ENCODE measurements around the gene ETNK2. TPM values are rescaled to one million over a fixed set of nuclear protein-coding genes. Genes with fewer than 3 reads are reported as not detected.

Gene ETNK2, protein sequence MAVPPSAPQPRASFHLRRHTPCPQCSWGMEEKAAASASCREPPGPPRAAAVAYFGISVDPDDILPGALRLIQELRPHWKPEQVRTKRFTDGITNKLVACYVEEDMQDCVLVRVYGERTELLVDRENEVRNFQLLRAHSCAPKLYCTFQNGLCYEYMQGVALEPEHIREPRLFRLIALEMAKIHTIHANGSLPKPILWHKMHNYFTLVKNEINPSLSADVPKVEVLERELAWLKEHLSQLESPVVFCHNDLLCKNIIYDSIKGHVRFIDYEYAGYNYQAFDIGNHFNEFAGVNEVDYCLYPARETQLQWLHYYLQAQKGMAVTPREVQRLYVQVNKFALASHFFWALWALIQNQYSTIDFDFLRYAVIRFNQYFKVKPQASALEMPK
- total RNA-seq = not detected

DNA sequence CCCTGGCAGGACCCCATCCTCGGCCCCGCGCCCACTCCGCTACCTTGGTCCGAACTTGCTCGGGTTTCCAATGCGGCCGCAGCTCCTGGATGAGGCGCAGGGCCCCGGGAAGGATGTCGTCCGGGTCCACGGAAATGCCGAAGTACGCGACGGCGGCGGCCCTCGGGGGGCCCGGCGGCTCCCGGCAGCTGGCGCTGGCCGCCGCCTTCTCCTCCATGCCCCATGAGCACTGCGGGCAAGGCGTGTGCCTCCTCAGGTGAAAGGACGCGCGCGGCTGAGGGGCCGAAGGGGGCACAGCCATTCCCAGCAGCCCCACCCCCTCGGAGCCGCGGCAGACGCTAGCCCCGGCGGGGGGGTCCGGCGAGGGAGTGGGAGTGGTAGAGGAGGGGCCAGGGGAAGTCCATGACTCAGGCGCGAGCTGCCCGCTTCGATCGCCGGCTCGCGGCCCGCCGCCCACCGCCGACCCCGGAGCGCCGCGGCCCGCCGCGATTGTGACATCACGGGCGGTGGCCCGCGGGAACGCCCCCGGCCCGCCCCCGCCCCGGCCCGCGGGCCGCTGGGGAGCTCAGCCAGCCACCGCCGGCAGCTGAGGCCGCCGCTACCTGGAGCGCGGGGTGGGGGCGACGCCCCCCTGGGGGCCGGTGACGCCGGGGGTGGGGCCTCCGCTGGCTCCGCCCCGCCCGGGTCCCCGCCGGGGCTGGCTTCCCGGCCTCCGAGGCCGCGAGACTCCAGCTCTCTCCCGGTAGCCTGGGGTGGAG lies at the start of gene ETNK2:
ETNK2 (minus strand) TSS at position 493 of the 758 bp plus-strand sequence; CDS start at position 301, 192 bp downstream.
- peaks cover 20% of the 10 kb centered on the region for H3K27me3 Mint-ChIP-seq
- H3K4me3 Mint-ChIP-seq = peak within 1 kb of the TSS; percentile 31
- no peaks in the 10 kb centered on the region for H3K9me3 Mint-ChIP-seq (ENCODE audit: low read depth)
- H3K4me1 Mint-ChIP-seq = no peaks in the 10 kb centered on the region
- no peaks in the 10 kb centered on the region for H3K36me3 Mint-ChIP-seq
- DNase-seq (no peak), ATAC-seq (peak; percentile 67)
- CTCF ChIA-PET = interaction anchor here (0.7 to 2.6 kb wide), 5 partner anchors 8 to 291 kb away, joined by 3 to 8 read pairs (median 3); no protein-coding TSS in a partner anchor
- no peak within 1 kb of the TSS for H3K27ac Mint-ChIP-seq

DNA sequence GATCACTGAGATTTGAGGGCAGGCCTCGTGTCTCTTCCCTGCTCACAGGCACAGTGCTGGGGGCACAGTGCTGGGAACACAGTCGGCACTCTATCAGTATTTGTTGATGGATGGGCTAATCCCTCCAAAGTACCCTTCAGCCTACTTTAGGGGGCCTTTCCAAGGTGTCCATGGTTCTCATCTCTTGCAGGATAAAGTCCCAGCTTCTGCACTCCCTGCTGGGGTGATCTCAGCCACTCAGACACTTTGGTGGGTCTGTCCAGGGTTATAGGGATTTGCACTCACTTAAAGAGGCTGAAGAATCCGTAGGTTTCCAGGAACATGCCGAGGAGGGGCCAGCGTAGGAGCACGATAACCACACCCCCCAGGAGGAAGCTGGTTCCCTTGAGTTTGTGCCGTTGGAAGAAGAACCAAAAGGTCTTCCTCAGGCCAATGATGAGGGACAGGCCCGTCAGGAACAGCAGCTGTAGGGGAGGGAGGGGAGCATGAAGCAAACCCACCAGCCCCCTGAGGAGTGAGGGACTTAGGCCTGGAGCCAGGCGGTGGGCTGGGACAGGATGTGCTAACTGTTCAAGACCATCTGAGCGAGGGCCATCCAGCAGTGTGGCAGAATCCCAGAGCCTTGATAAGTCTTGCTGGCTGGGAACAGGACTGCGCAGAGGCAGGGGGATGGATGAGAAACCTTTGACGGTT lies 49.6 kb upstream of the ETNK2 start:
- no peak for DNase-seq
- Mint-ChIP-seq H3K4me3 (no peak overlapping the region), H3K27ac (no peak overlapping the region), H3K27me3 (peaks cover 36% of the 10 kb centered on the region), H3K36me3 (no peaks in the 10 kb centered on the region), H3K9me3 (ENCODE audit: low read depth) (no peaks in the 10 kb centered on the region), H3K4me1 (no peaks in the 10 kb centered on the region)
- CTCF ChIA-PET = no interaction called here
- ATAC-seq = no peak

DNA sequence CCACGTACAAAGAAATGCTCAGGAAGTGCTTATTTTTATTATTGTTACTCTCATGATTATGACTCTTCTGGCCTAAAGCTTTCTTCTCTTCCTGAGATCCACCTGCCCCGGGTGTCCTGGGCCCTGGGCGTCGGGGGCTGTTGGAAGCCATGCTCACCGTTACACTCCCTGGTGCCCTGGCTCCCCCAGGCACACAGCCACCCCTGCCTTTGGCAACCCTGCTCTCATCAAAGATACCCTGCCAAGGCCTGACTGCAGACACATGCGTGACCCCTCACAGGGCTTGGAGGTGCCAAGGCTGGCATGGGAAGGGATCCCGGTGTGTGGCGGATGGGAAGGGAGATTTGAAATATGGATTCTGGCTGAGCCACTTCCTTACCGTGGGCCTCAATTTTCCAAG lies 47.7 kb upstream of the ETNK2 start:
- Mint-ChIP-seq H3K9me3 (ENCODE audit: low read depth) (peaks cover 6% of the 10 kb centered on the region), H3K27ac (no peak overlapping the region), H3K27me3 (peaks cover 17% of the 10 kb centered on the region), H3K36me3 (no peaks in the 10 kb centered on the region), H3K4me1 (peaks cover 3% of the 10 kb centered on the region), H3K4me3 (no peak overlapping the region)
- DNase-seq (no peak), ATAC-seq (no peak)
- CTCF ChIA-PET = no interaction called here

DNA sequence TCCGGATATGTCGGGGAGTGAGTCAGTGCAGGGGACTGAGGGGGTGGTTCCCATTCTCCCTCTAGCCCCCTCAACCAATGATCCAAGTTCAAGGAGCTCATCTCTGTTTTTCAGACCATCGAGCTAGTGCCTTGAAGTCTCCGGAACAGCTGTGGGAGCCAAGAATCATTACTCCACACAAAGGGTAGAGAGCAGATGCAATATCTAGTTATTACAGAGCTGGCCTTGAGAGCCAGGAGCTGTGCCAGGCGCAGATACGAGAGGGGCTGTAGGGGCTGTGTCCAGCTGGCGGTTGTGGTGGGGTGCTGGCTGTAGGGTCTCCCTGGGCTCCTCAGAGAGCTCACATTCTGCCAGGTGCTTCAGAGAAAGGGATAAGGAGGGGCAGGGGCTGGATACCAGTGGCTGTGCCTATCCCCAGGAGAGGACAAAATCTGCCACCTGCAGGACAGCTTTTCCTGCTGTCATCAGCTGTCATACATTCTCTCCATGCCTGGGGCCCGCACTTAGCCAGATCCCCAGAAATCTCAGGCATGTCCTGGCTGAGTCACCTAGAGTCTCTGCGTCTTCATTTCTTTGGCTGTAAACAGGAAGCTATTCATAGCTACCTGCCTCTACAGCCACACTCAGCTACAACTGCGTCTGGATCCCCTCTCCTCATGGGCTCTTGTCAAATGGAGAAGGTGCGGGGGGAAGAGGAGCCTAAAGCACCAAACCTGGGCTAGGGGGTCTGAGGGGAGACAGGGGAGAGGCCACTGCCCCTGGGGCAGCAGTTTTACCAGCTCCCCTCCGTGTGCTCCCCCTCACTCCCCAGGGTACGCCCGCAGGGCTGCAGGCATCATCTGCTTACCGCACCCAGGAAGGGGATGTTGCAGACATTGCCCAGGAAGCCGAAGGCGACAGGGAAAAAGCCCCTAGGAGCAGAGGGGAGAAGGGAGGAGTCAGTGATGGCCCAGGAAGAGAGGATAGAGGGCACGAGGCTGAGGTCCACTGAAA lies 46.8 kb upstream of the ETNK2 start:
- Mint-ChIP-seq H3K36me3 (no peaks in the 10 kb centered on the region), H3K4me3 (no peak overlapping the region), H3K27me3 (peaks cover 9% of the 10 kb centered on the region), H3K4me1 (peaks cover 3% of the 10 kb centered on the region), H3K9me3 (ENCODE audit: low read depth) (peaks cover 6% of the 10 kb centered on the region), H3K27ac (no peak overlapping the region)
- CTCF ChIA-PET = interaction anchor here (1.6 kb wide), 1 partner anchor 8 kb away, joined by 7 read pairs; no protein-coding TSS in a partner anchor
- ATAC-seq = no peak
- no peak for DNase-seq

- DNase-seq (no peak), ATAC-seq (no peak)
- Mint-ChIP-seq H3K36me3 (no peaks in the 10 kb centered on the region), H3K27ac (no peak overlapping the region), H3K4me3 (no peak overlapping the region), H3K9me3 (ENCODE audit: low read depth) (peaks cover 6% of the 10 kb centered on the region), H3K27me3 (peaks cover 11% of the 10 kb centered on the region), H3K4me1 (peaks cover 3% of the 10 kb centered on the region)
- CTCF ChIA-PET = no interaction called here
Measured at GRCh38 chr1:204197068-204197467, 45.2 kb upstream of the ETNK2 start.

GRCh38 chr1:204196068-204196795 lies 44.4 kb upstream of the ETNK2 start, which contains the start of gene KISS1:
Gene KISS1, minus strand, starts transcription at chr1:204196491. Its CDS starts 3,615 bp downstream, at chr1:204192876.
- H3K9me3 Mint-ChIP-seq (ENCODE audit: low read depth) = peaks cover 6% of the 10 kb centered on the region
- no peak for ATAC-seq
- H3K36me3 Mint-ChIP-seq = no peaks in the 10 kb centered on the region
- CTCF ChIA-PET = no interaction called here
- H3K4me3 Mint-ChIP-seq = no peak within 1 kb of the TSS
- H3K27ac Mint-ChIP-seq = no peak within 1 kb of the TSS
- H3K27me3 Mint-ChIP-seq = peaks cover 17% of the 10 kb centered on the region
- H3K4me1 Mint-ChIP-seq = peaks cover 3% of the 10 kb centered on the region
- no peak for DNase-seq

GRCh38 chr1:204194771-204195170 lies 42.9 kb upstream of the ETNK2 start:
- no peak for DNase-seq
- Mint-ChIP-seq H3K27me3 (peaks cover 27% of the 10 kb centered on the region), H3K36me3 (no peaks in the 10 kb centered on the region), H3K4me3 (no peak overlapping the region), H3K9me3 (ENCODE audit: low read depth) (peaks cover 6% of the 10 kb centered on the region), H3K27ac (no peak overlapping the region), H3K4me1 (peaks cover 3% of the 10 kb centered on the region)
- CTCF ChIA-PET = interaction anchor here (1.0 kb wide), 1 partner anchor 65 kb away, joined by 3 read pairs; no protein-coding TSS in a partner anchor
- ATAC-seq = no peak

GRCh38 chr1:204194080-204194479 lies 42.2 kb upstream of the ETNK2 start:
- H3K27me3 Mint-ChIP-seq = peaks cover 34% of the 10 kb centered on the region

DNA sequence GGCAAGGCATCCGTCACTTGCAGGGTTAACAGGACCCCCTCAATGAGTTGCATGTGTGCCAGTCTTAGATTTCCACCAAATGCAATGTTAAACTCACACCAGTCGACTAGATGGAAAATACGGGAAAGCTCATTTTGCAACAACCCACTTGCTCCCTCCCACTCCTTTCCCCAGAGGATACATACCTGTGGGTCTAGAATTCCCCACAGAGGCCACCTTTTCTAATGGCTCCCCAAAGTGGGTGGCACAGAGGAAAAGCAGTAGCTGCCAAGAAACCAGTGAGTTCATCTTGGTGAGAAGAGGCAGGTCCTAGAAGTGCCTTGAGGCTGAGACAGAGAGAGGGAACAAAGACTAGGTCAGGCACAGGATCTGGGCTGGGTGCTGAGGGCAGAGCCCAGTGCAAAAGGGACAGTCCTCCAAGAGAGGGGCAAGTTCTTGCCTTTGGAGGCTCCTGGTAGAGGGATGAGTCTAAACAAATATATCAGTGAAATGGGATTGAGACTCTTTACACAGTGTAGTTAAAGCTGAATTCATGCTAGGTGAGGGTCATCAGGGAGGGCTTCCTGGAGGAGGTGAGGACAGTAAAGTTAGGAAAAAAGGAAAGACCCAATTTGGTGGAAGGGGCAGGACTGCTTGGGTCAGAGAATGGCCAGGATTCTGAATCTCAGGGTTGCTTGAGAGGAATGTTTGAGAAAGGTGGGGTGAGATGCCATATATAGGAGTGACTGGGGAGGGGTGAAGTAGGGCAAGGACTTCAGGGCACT lies 40.9 kb upstream of the ETNK2 start:
- DNase-seq (no peak), ATAC-seq (no peak)
- CTCF ChIA-PET = interaction anchor here (3.1 kb wide), 1 partner anchor 14 kb away, joined by 14 read pairs; no protein-coding TSS in a partner anchor
- Mint-ChIP-seq H3K27me3 (peaks cover 46% of the 10 kb centered on the region), H3K9me3 (ENCODE audit: low read depth) (peaks cover 6% of the 10 kb centered on the region), H3K36me3 (no peaks in the 10 kb centered on the region), H3K27ac (no peak overlapping the region), H3K4me3 (no peak overlapping the region), H3K4me1 (peaks cover 3% of the 10 kb centered on the region)

More at GRCh38 chr1:204194080-204194479, 42.2 kb upstream of the ETNK2 start:
- no peak for DNase-seq
- Mint-ChIP-seq H3K27ac (no peak overlapping the region), H3K9me3 (ENCODE audit: low read depth) (peaks cover 6% of the 10 kb centered on the region), H3K4me3 (no peak overlapping the region), H3K4me1 (peaks cover 3% of the 10 kb centered on the region), H3K36me3 (no peaks in the 10 kb centered on the region)
- ATAC-seq = no peak
- CTCF ChIA-PET = interaction anchor here (1.0 kb wide), 1 partner anchor 65 kb away, joined by 3 read pairs; no protein-coding TSS in a partner anchor

DNA sequence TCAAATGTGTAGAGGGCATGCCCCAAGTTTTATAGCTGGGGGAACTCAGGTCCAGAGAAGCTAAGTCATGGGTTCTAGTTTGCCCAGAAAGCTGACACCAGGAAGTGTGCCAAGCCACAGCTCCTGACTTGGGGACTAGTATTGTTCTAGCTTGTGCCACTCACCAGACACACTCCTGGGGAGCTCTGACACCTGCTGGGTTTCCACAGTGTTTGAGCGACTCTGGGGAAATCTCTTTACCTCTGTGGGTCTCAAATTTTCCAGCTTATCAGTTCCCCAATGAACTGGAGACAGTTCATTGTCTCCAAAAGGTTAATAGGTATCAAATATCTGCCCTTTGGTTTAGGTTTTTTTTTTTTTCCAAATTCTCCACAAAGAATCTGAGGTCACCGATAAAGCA lies 40.2 kb upstream of the ETNK2 start:
- H3K9me3 Mint-ChIP-seq (ENCODE audit: low read depth) = peaks cover 6% of the 10 kb centered on the region
- H3K27ac Mint-ChIP-seq = no peak overlapping the region
- CTCF ChIA-PET = interaction anchor here (3.1 kb wide), 1 partner anchor 14 kb away, joined by 14 read pairs; no protein-coding TSS in a partner anchor
- H3K27me3 Mint-ChIP-seq = peaks cover 52% of the 10 kb centered on the region
- no peak for ATAC-seq
- DNase-seq = no peak
- peaks cover 3% of the 10 kb centered on the region for H3K4me1 Mint-ChIP-seq
- no peaks in the 10 kb centered on the region for H3K36me3 Mint-ChIP-seq
- no peak overlapping the region for H3K4me3 Mint-ChIP-seq

- CTCF ChIA-PET = interaction anchor here (0.9 to 3.1 kb wide), 2 partner anchors 15 to 24 kb away, joined by 3 to 14 read pairs; no protein-coding TSS in a partner anchor
- H3K4me3 Mint-ChIP-seq = no peak overlapping the region
Measured at GRCh38 chr1:204191456-204191855, 39.6 kb upstream of the ETNK2 start.

More at GRCh38 chr1:204191456-204191855, 39.6 kb upstream of the ETNK2 start:
- Mint-ChIP-seq H3K9me3 (ENCODE audit: low read depth) (peaks cover 6% of the 10 kb centered on the region), H3K27me3 (peaks cover 58% of the 10 kb centered on the region), H3K27ac (no peak overlapping the region), H3K36me3 (no peaks in the 10 kb centered on the region), H3K4me1 (peaks cover 3% of the 10 kb centered on the region)
- DNase-seq (no peak), ATAC-seq (no peak)

All from activated CD8-positive, alpha-beta memory T cell treated with anti-CD3 and anti-CD28 coated beads, Interleukin-2, amount 10 ng/mL, durations not matched to agents 7 days and 5 days (primary cell).